Astrocyte (in vitro differentiated cells and primary cell): ENCODE measurements around the gene MTUS2.

Experiments
- CTCF ChIP-seq: IDR thresholded peaks from 2 replicates; pipeline ENCODE4 v1.5.1; 2011; ENCODE audit warnings: low read depth, mild to moderate bottlenecking, inconsistent platforms, low read length, moderate library complexity; ENCODE audit not compliant: insufficient read depth
- EZH2 ChIP-seq: IDR thresholded peaks from 2 replicates; pipeline ENCODE4 v1.6.1; 2012; ENCODE audit warnings: mild to moderate bottlenecking, low read length, inconsistent platforms; ENCODE audit not compliant: insufficient read depth

GRCh38 chr13:29452773-29453616, 632.9 kb downstream of the MTUS2 start:
- no peak for TF ChIP-seq CTCF
- TF ChIP-seq EZH2, result no peak
